Keratinocyte (primary cell): ENCODE data around the gene PERCC1.

Experiments
- EZH2 ChIP-seq: IDR thresholded peaks from one replicate; pipeline ENCODE4 v1.6.1; 2012; ENCODE audit warnings: inconsistent platforms, mild to moderate bottlenecking, low read length, moderate library complexity
- TF ChIP-seq, protein P1 (sequence below), 3 experiments: IDR thresholded peaks in 1 of 3; conservative IDR thresholded peaks in 1 of 3; optimal IDR thresholded peaks in 1 of 3; 2 replicates in 2 of 3; 3 replicates in 1 of 3; pipeline versions ENCODE3 to v1.5.1; 2011; ENCODE audit warnings: low read length in 3 of 3, mild to moderate bottlenecking in 3 of 3, moderate library complexity in 2 of 3, control low read depth in 1 of 3, inconsistent platforms in 1 of 3; ENCODE audit not compliant: insufficient read depth in 2 of 3; ENCODE audit errors: extremely low read depth in 1 of 3

DNA sequence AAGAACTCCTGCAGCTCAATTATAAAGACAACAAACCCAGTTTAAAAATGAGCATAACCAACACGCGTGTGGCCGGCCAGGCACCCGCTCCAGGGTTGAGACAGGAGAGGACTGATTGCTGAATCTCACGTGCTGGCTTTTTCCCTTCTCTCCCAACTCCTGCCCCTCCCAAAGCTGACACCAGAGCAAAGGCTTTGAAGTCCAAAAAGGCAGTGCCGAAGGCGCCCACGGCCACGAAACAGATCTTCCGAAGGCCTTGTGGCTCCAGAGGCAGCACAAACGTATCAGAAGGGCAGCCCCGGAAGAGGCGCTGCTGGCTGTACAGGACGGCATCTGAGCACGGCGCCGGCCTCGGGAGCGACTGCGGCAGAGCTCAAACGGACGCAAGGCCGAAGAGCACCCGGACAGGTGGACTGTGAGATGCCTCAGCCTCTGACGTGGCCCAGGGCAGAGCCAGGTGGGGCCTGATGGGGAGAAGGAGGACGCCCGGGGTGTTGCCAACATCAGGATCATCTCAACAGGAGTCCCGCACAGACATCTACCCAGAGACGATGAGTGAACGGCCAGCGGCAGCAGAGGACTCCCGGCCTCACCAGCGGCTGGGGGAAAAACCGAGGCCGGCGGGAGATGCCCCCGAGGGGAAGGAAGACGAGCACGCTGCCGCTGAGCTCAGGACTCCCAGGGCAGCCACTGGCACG is 33.5 kb downstream of the PERCC1 start:
- TF ChIP-seq, protein P1, sequence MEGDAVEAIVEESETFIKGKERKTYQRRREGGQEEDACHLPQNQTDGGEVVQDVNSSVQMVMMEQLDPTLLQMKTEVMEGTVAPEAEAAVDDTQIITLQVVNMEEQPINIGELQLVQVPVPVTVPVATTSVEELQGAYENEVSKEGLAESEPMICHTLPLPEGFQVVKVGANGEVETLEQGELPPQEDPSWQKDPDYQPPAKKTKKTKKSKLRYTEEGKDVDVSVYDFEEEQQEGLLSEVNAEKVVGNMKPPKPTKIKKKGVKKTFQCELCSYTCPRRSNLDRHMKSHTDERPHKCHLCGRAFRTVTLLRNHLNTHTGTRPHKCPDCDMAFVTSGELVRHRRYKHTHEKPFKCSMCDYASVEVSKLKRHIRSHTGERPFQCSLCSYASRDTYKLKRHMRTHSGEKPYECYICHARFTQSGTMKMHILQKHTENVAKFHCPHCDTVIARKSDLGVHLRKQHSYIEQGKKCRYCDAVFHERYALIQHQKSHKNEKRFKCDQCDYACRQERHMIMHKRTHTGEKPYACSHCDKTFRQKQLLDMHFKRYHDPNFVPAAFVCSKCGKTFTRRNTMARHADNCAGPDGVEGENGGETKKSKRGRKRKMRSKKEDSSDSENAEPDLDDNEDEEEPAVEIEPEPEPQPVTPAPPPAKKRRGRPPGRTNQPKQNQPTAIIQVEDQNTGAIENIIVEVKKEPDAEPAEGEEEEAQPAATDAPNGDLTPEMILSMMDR (optimal IDR thresholded peaks at IDR 0.05 in 1 of 3, IDR thresholded peaks at IDR 0.05 in 1 of 3, conservative IDR thresholded peaks at IDR 0.05 in 1 of 3; ENCODE audit: extremely low read depth in 1 of 3, insufficient read depth in 2 of 3, low read length in 3 of 3): no peak
- no peak for TF ChIP-seq EZH2
